Measurements from ENCODE around the gene ACOT11. TPM values are rescaled to one million over a fixed set of nuclear protein-coding genes. Genes with fewer than 3 reads are reported as not detected.

ACOT11 gene
- total RNA-seq, 2 experiments from 2014 or later = 1.0 to 1.2 TPM

DNA sequence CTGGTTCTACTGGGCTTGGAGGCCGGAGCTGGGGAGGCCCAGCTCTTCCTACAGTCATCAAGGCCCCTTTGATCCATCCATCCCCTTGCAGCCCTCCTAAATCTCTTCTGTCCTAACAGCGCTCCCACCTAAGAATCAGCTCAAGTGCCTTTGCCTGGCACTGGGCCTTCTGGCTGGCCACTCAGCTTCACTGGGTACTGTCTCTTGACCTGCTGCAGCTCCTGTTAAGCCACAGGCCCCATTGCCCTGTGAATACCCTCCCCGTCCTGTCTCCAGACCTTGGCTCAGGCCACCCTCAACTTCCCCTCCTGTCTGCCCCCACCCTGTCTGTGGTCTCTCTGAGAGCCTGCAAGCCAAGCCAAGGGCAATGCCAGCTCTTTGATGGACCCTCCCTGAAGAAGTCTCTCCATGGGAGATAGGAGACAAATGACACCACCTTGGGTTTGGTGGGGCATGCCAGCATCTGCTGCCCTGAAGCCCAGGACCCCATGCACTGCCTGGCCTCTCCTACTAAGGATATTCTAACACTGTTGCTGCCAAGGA, 48.0 kb downstream of the ACOT11 start:
- no peak overlapping the region for H3K27ac Mint-ChIP-seq
- ATAC-seq (ENCODE audit: low read depth) (no peak), DNase-seq (no peak)
- POLR2A ChIA-PET = interaction anchor here (0.6 kb wide), 1 partner anchor 9 kb away, joined by 3 read pairs; no protein-coding TSS in a partner anchor
- H3K27me3 Mint-ChIP-seq = no peaks in the 10 kb centered on the region
- no peak overlapping the region for H3K4me3 Mint-ChIP-seq
- peaks cover 4% of the 10 kb centered on the region for H3K4me1 Mint-ChIP-seq
- H3K9me3 Mint-ChIP-seq = no peaks in the 10 kb centered on the region
- no peaks in the 10 kb centered on the region for H3K36me3 Mint-ChIP-seq

GRCh38 chr1:54596756-54597155, 48.7 kb downstream of the ACOT11 start:
- POLR2A ChIA-PET = no interaction called here
- ATAC-seq (ENCODE audit: low read depth) (no peak), DNase-seq (no peak)
- Mint-ChIP-seq H3K4me1 (peaks cover 4% of the 10 kb centered on the region), H3K4me3 (no peak overlapping the region), H3K27me3 (no peaks in the 10 kb centered on the region), H3K36me3 (no peaks in the 10 kb centered on the region), H3K9me3 (no peaks in the 10 kb centered on the region), H3K27ac (no peak overlapping the region)

DNA sequence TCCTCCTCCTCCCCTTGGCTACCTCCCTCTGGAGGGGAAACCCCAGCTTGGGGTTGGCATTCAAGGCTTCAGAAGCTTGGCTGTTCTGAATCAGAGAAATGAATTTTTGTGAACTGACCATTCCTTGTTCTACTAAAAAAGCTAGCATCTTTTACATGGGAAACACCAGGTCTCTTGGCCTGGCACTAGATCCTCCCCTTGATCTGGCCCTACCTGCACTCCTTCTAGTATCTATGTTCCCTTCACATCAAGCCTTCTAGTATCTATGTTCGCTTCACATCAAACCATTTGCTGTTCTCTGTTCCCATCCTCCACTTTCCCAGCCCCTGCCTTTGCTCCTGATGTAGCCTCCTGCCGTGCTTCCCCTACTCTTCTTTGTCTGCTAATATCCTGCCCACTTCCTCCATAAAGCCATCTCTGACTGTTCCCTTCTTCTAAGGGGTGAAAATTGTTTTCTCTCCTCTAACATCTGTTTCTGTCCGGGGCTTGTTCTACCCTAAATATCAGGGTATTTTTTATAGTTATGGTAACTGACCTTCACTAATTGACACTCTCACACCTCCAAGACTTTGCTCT, 49.5 kb downstream of the ACOT11 start:
- POLR2A ChIA-PET = no interaction called here
- H3K4me3 Mint-ChIP-seq = no peak overlapping the region
- H3K4me1 Mint-ChIP-seq = peaks cover 4% of the 10 kb centered on the region
- no peaks in the 10 kb centered on the region for H3K9me3 Mint-ChIP-seq
- no peak for ATAC-seq (ENCODE audit: low read depth)
- H3K27ac Mint-ChIP-seq = no peak overlapping the region
- H3K27me3 Mint-ChIP-seq = no peaks in the 10 kb centered on the region
- no peak for DNase-seq
- H3K36me3 Mint-ChIP-seq = no peaks in the 10 kb centered on the region

GRCh38 chr1:54599211-54599823, 51.3 kb downstream of the ACOT11 start:
- Mint-ChIP-seq H3K4me3 (no peak overlapping the region), H3K4me1 (peaks cover 6% of the 10 kb centered on the region), H3K27me3 (no peaks in the 10 kb centered on the region), H3K27ac (no peak overlapping the region), H3K36me3 (no peaks in the 10 kb centered on the region), H3K9me3 (no peaks in the 10 kb centered on the region)
- POLR2A ChIA-PET = no interaction called here
- ATAC-seq (ENCODE audit: low read depth) = no peak
- DNase-seq = no peak

GRCh38 chr1:54600947-54601721, 53.1 kb downstream of the ACOT11 start:
- Mint-ChIP-seq H3K4me1 (peaks cover 18% of the 10 kb centered on the region), H3K9me3 (no peaks in the 10 kb centered on the region), H3K27ac (no peak overlapping the region), H3K4me3 (no peak overlapping the region), H3K36me3 (no peaks in the 10 kb centered on the region), H3K27me3 (no peaks in the 10 kb centered on the region)
- POLR2A ChIA-PET = no interaction called here
- no peak for ATAC-seq (ENCODE audit: low read depth)
- DNase-seq = no peak

DNA sequence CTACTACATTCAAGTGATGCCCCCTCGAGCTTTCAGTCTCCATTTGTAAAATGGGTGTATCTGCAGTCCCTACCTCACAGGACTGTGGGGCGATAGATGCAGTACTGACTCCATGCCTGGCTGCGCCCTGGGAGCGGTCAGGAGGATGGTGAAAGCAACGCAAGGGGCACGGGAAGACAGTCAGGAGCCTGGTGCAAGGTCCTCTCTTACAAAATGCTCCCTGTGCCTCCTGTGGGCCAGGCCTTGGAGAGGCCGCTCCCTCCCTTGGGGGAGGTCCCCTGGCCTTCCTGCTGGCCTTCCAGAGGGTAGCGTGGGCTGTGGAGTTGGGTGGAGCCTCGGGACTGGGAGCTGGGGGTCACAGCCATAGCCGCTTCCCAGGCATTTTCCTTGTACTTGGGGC, 53.7 kb downstream of the ACOT11 start:
- ATAC-seq (ENCODE audit: low read depth) (no peak), DNase-seq (no peak)
- POLR2A ChIA-PET = no interaction called here
- Mint-ChIP-seq H3K9me3 (no peaks in the 10 kb centered on the region), H3K4me3 (no peak overlapping the region), H3K36me3 (no peaks in the 10 kb centered on the region), H3K27me3 (no peaks in the 10 kb centered on the region), H3K4me1 (peaks cover 18% of the 10 kb centered on the region), H3K27ac (no peak overlapping the region)

DNA sequence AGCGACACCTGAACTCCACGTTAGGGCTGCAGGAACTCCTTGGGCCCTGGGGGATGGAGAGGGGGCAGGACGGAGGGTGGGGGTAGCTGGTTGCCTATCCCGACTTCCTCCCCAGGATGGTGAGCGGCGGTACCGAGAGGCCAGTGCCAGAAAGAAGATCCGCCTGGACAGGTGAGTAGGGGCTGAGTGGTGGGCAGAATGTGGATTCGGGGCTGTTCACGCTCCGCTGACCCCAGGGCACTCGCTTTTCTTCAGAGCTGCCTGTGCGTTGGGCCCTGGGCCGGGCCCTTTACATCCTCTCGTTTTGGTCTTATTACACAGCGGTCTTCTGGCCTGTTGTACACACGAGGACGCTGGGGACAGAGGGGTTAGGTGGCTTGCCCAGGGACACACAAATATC, 54.5 kb downstream of the ACOT11 start:
- DNase-seq (no peak), ATAC-seq (ENCODE audit: low read depth) (no peak)
- no peaks in the 10 kb centered on the region for H3K36me3 Mint-ChIP-seq
- H3K4me1 Mint-ChIP-seq = peaks cover 17% of the 10 kb centered on the region
- POLR2A ChIA-PET = no interaction called here
- no peak overlapping the region for H3K4me3 Mint-ChIP-seq
- no peaks in the 10 kb centered on the region for H3K9me3 Mint-ChIP-seq
- H3K27ac Mint-ChIP-seq = no peak overlapping the region
- no peaks in the 10 kb centered on the region for H3K27me3 Mint-ChIP-seq

DNA sequence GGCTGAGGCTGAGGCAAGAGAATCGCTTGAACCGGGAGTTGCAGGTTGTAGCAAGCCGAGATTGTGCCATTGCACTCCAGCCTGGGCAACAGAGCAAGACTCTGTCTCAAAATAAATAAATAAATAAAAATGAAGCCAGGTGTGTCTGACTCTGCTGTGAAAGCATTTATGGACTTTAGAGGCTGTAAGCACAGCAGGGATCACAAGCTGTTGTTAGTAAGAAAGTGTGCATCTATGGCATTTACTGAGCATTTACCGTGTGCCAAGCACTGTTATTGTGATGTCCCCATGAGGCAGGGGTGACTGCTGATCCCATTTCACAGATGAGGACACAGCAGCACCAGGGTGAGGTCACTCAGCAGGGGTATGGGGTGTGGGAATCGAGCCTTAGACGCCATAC, 55.2 kb downstream of the ACOT11 start:
- DNase-seq (no peak), ATAC-seq (ENCODE audit: low read depth) (no peak)
- H3K9me3 Mint-ChIP-seq = no peaks in the 10 kb centered on the region
- no peak overlapping the region for H3K27ac Mint-ChIP-seq
- no peak overlapping the region for H3K4me3 Mint-ChIP-seq
- H3K36me3 Mint-ChIP-seq = no peaks in the 10 kb centered on the region
- no peaks in the 10 kb centered on the region for H3K27me3 Mint-ChIP-seq
- POLR2A ChIA-PET = no interaction called here
- H3K4me1 Mint-ChIP-seq = peaks cover 14% of the 10 kb centered on the region

- no peaks in the 10 kb centered on the region for H3K27me3 Mint-ChIP-seq
- no peaks in the 10 kb centered on the region for H3K9me3 Mint-ChIP-seq
- peak overlapping the region; percentile 67 for H3K27ac Mint-ChIP-seq
- ATAC-seq (ENCODE audit: low read depth) (no peak), DNase-seq (no peak)
- POLR2A ChIA-PET = no interaction called here
- peaks cover 14% of the 10 kb centered on the region for H3K4me1 Mint-ChIP-seq
- H3K36me3 Mint-ChIP-seq = no peaks in the 10 kb centered on the region
- peak overlapping the region; percentile 9 for H3K4me3 Mint-ChIP-seq
Observed at GRCh38 chr1:54604051-54604450, 56.0 kb downstream of the ACOT11 start.

- H3K27me3 Mint-ChIP-seq = no peaks in the 10 kb centered on the region
- peaks cover 14% of the 10 kb centered on the region for H3K4me1 Mint-ChIP-seq
- peak overlapping the region; percentile 67 for H3K27ac Mint-ChIP-seq
- H3K36me3 Mint-ChIP-seq = no peaks in the 10 kb centered on the region
- peak; percentile 48 for DNase-seq
- no peaks in the 10 kb centered on the region for H3K9me3 Mint-ChIP-seq
- peak overlapping the region; percentile 13 for H3K4me3 Mint-ChIP-seq
- ATAC-seq (ENCODE audit: low read depth) = peak; percentile 92
- POLR2A ChIA-PET = interaction anchor here (1.0 kb wide), 1 partner anchor 9 kb away, joined by 3 read pairs; no protein-coding TSS in a partner anchor
Observed at GRCh38 chr1:54604572-54605370, 56.7 kb downstream of the ACOT11 start.

- ATAC-seq (ENCODE audit: low read depth) (no peak), DNase-seq (no peak)
- no peaks in the 10 kb centered on the region for H3K36me3 Mint-ChIP-seq
- peaks cover 14% of the 10 kb centered on the region for H3K4me1 Mint-ChIP-seq
- H3K27me3 Mint-ChIP-seq = no peaks in the 10 kb centered on the region
- POLR2A ChIA-PET = no interaction called here
- H3K9me3 Mint-ChIP-seq = no peaks in the 10 kb centered on the region
- H3K27ac Mint-ChIP-seq = no peak overlapping the region
- H3K4me3 Mint-ChIP-seq = no peak overlapping the region
Observed at GRCh38 chr1:54606096-54606989, 58.3 kb downstream of the ACOT11 start.

DNA sequence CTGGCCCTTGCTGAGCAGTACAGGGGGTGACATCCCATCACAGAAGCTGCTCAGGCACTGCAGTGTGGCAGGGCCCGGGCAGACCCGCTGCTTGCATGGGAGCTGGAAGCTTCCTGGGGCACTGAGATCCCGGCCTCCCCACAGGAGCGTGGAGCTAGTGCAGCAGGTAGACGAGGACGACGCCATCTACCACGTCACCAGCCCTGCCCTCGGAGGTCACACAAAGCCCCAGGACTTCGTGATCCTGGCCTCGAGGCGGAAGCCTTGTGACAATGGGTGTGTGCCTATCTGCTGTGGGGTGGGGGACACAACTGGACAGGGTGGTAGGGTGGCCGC, 58.9 kb downstream of the ACOT11 start:
- POLR2A ChIA-PET = no interaction called here
- Mint-ChIP-seq H3K9me3 (no peaks in the 10 kb centered on the region), H3K4me3 (no peak overlapping the region), H3K27me3 (no peaks in the 10 kb centered on the region), H3K4me1 (peaks cover 14% of the 10 kb centered on the region), H3K36me3 (no peaks in the 10 kb centered on the region), H3K27ac (no peak overlapping the region)
- DNase-seq (no peak), ATAC-seq (ENCODE audit: low read depth) (no peak)
